Type B pancreatic cell (in vitro differentiated cells): ENCODE data around the gene SPIN1. TPM values are rescaled to one million over a fixed set of nuclear protein-coding genes. Genes with fewer than 3 reads are reported as not detected.
"Not testable (repeated sequence)": the region's sequence is repeated elsewhere in the genome, so short reads cannot be mapped to it uniquely, and the experiment has no call there.

Experiments
- DNase-seq: peaks from one replicate; pipeline ENCODE4 v3.0.0; 2021; ENCODE audit warnings: mixed read lengths; ENCODE audit not compliant: unreplicated experiment; ENCODE audit errors: extremely low spot score
- H3K27ac Mint-ChIP-seq: 2 replicates; pipeline ENCODE4 v1.8.0; 2021; ENCODE audit warnings: mild to moderate bottlenecking, mixed read lengths
- H3K27me3 Mint-ChIP-seq: 2 replicates; pipeline ENCODE4 v1.8.0; 2021; ENCODE audit warnings: mixed read lengths
- H3K36me3 Mint-ChIP-seq: 2 replicates; pipeline ENCODE4 v1.8.0; 2021; ENCODE audit warnings: mixed read lengths
- H3K4me1 Mint-ChIP-seq: one replicate; pipeline ENCODE4 v1.8.0; 2021; ENCODE audit warnings: mixed read lengths; ENCODE audit not compliant: unreplicated experiment
- H3K4me3 Mint-ChIP-seq: 2 replicates; pipeline ENCODE4 v1.8.0; 2021; ENCODE audit warnings: mild to moderate bottlenecking, mixed read lengths
- H3K9me3 Mint-ChIP-seq: 2 replicates; pipeline ENCODE4 v1.8.0; 2021; ENCODE audit warnings: mixed read lengths
- long read RNA-seq: library from polyadenylated mRNA; unstranded; transcript quantifications from one replicate; pipeline ENCODE4 v2.0.0, GENCODE V29; 2020
- total RNA-seq: library from RNA; stranded (reverse); gene quantifications from 2 replicates; pipeline ENCODE4 v1.2.1, GENCODE V29; 2021; ENCODE audit warnings: low replicate concordance
- TF ChIP-seq, protein P1 (sequence below): fragments of 200-600 bp; sonication (generic); conservative IDR thresholded peaks from 2 replicates; pipeline ENCODE4 v1.5.0; 2021; ENCODE audit warnings: antibody characterized with exemption, mild to moderate bottlenecking

SPIN1 gene
- 98.6 and 107 TPM in 2 replicates for total RNA-seq
- long read RNA-seq, full-length matches to known transcripts = 8 of 109 reads
- long read RNA-seq, partial matches to known transcripts = 7 of 109 reads
- long read RNA-seq, other reads (novel, unspliced or antisense) = 94 of 109 reads

GRCh38 chr9:88388203-88388885 is at the start of gene SPIN1:
SPIN1 (plus strand) TSS chr9:88388444; CDS start chr9:88426540, 38,096 bp downstream.
- H3K4me1 Mint-ChIP-seq = peaks cover 42% of the 10 kb centered on the region
- H3K27me3 Mint-ChIP-seq = no peaks in the 10 kb centered on the region
- H3K4me3 Mint-ChIP-seq = peak within 1 kb of the TSS; percentile 95
- peak within 1 kb of the TSS; percentile 98 for H3K27ac Mint-ChIP-seq
- DNase-seq = peak; percentile 93
- H3K36me3 Mint-ChIP-seq = peaks cover 24% of the 10 kb centered on the region
- TF ChIP-seq, protein P1, sequence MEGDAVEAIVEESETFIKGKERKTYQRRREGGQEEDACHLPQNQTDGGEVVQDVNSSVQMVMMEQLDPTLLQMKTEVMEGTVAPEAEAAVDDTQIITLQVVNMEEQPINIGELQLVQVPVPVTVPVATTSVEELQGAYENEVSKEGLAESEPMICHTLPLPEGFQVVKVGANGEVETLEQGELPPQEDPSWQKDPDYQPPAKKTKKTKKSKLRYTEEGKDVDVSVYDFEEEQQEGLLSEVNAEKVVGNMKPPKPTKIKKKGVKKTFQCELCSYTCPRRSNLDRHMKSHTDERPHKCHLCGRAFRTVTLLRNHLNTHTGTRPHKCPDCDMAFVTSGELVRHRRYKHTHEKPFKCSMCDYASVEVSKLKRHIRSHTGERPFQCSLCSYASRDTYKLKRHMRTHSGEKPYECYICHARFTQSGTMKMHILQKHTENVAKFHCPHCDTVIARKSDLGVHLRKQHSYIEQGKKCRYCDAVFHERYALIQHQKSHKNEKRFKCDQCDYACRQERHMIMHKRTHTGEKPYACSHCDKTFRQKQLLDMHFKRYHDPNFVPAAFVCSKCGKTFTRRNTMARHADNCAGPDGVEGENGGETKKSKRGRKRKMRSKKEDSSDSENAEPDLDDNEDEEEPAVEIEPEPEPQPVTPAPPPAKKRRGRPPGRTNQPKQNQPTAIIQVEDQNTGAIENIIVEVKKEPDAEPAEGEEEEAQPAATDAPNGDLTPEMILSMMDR = peak; percentile 73
- H3K9me3 Mint-ChIP-seq = no peaks in the 10 kb centered on the region

DNA sequence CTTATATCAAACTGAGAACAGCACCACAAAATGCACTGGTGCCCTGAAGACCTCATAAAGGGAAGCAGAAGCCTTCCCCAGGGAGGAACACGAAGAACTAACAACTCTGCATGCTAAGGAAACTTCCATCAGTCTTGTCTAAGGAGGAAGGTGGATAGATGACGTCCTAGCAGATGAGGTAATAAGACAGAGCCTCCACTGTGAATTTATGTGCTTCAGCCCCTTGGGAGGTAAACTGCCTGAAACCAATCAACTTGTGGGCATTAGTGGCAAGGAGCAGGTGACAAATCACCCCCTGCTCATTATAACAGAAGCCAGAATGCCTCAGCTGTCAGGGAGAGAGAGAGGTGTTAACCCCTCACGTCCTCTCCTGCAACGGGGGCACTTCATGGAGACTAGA is 48.9 kb upstream of the SPIN1 start:
- peaks cover 8% of the 10 kb centered on the region for H3K9me3 Mint-ChIP-seq
- H3K27me3 Mint-ChIP-seq = no peaks in the 10 kb centered on the region
- H3K4me1 Mint-ChIP-seq = peaks cover 26% of the 10 kb centered on the region
- H3K4me3 Mint-ChIP-seq = peak overlapping the region; percentile 25
- no peaks in the 10 kb centered on the region for H3K36me3 Mint-ChIP-seq
- no peak for DNase-seq
- H3K27ac Mint-ChIP-seq = peak overlapping the region; percentile 73
- TF ChIP-seq, protein P1 = no peak

DNA sequence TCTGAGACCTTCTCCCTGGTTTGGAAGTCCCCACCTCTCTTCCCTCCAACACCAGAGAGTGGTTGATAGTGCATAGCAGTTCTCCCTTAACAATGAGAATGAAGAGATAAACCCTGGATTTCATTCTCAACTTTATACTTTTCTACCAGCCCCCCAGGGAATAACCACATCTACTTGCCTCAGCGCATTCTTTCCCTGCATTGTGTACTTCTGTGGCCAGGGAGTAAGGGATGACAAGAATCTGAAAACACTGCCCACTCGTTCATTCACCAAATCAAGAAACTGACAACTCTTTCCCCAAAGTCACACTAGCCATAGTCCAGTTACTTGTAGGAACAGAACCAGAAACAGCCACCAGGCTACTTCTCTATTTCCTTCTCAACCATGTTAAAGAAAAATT is 46.0 kb upstream of the SPIN1 start:
- TF ChIP-seq, protein P1 = no peak
- Mint-ChIP-seq H3K27ac (peak overlapping the region; percentile 39), H3K27me3 (no peaks in the 10 kb centered on the region), H3K4me1 (peaks cover 30% of the 10 kb centered on the region), H3K36me3 (no peaks in the 10 kb centered on the region), H3K9me3 (peaks cover 14% of the 10 kb centered on the region), H3K4me3 (peak overlapping the region; percentile 5)
- no peak for DNase-seq

DNA sequence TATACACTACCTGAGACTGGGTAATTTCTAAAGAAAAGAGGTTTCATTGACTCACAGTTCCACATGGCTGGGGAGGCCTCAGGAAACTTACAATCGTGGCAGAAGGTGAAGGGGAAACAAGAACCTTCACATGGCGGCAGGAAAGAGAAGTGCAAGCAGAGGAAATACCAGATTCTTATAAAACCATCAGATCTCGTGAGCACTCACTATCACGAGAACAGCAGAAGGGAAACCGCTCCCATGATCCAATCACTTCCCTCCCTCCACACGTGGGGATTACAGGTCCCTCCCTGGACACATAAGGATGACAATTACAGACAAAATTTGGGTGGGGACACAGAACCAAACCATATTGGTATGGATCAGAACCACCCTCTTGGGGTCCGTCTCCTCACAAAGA is 44.2 kb upstream of the SPIN1 start:
- Mint-ChIP-seq H3K27ac (peak overlapping the region; percentile 95), H3K36me3 (no peaks in the 10 kb centered on the region)

GRCh38 chr9:88350354-88350753 is 37.9 kb upstream of the SPIN1 start:
- DNase-seq, H3K27ac Mint-ChIP-seq, H3K36me3 Mint-ChIP-seq, H3K9me3 Mint-ChIP-seq, H3K4me3 Mint-ChIP-seq, H3K27me3 Mint-ChIP-seq: not testable (repeated sequence)
- H3K4me1 Mint-ChIP-seq = peaks cover 10% of the 10 kb centered on the region

More for the DNA sequence above, 44.2 kb upstream of the SPIN1 start:
- TF ChIP-seq, protein P1 = no peak
- Mint-ChIP-seq H3K27me3 (no peaks in the 10 kb centered on the region), H3K9me3 (peaks cover 14% of the 10 kb centered on the region), H3K4me1 (peaks cover 28% of the 10 kb centered on the region), H3K4me3 (no peak overlapping the region)
- no peak for DNase-seq

- H3K4me1 Mint-ChIP-seq = peaks cover 10% of the 10 kb centered on the region
- no peak overlapping the region for H3K4me3 Mint-ChIP-seq
- no peak for DNase-seq
- TF ChIP-seq, protein P1 = no peak
- peak overlapping the region; percentile 69 for H3K27ac Mint-ChIP-seq
- peaks cover 5% of the 10 kb centered on the region for H3K36me3 Mint-ChIP-seq
- peaks cover 11% of the 10 kb centered on the region for H3K9me3 Mint-ChIP-seq
- H3K27me3 Mint-ChIP-seq = no peaks in the 10 kb centered on the region
Observed at GRCh38 chr9:88355166-88355565, 33.1 kb upstream of the SPIN1 start.

DNA sequence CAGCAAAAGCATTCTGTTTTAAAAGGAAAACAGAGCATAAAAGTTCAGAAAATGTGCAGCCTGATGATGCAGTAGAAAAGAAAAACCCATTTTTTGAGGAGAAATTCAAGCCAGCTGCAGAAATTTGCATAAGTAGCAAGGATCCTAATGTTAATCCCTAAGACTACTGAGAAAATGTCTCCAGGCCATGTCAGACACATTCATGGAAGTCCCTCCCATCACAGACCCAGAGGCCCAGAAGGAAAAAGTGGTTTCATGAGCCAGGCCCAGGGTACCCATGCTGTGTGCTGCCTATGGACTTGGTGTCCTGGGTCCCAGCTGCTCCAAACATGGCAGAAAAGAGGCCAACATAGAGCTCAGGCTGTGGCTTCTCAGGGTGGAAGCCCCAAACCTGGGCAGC is 31.0 kb upstream of the SPIN1 start:
- not testable (repeated sequence) for H3K27ac Mint-ChIP-seq, H3K36me3 Mint-ChIP-seq

More for the DNA sequence above, 31.0 kb upstream of the SPIN1 start:
- H3K4me3 Mint-ChIP-seq, H3K27me3 Mint-ChIP-seq, DNase-seq, H3K4me1 Mint-ChIP-seq: not testable (repeated sequence)
- H3K9me3 Mint-ChIP-seq = peaks cover 11% of the 10 kb centered on the region
